Measurements from ENCODE around the gene GPM6B.

- TF ChIP-seq CTCF (IDR thresholded peaks at IDR 0.05), result no peak
- no peak for TF ChIP-seq POLR2AphosphoS5 (IDR thresholded peaks at IDR 0.05)
These were observed 26.3 kb upstream of the GPM6B start for GRCh38 chrX:13843150-13843721.
